HPDE6-E6E7 (cell line): ENCODE data around the gene CREBBP.

Experiments
- DNase-seq: peaks from one replicate; pipeline ENCODE4 v3.0.0; 2011; ENCODE audit warnings: missing footprints; ENCODE audit errors: extremely low spot score

Gene CREBBP

GRCh38 chr16:3736116-3736515 lies 144.4 kb downstream of the CREBBP start:
- no peak for DNase-seq

- no peak for DNase-seq
These were observed 145.0 kb downstream of the CREBBP start for GRCh38 chr16:3735541-3735940.

- no peak for DNase-seq
These were observed 145.7 kb downstream of the CREBBP start for GRCh38 chr16:3734758-3735221.

GRCh38 chr16:3734084-3734757 lies 146.3 kb downstream of the CREBBP start:
- DNase-seq, result no peak

- DNase-seq, result no peak
These were observed 148.3 kb downstream of the CREBBP start for GRCh38 chr16:3732171-3732570.

GRCh38 chr16:3731126-3731935 lies 149.2 kb downstream of the CREBBP start:
- no peak for DNase-seq

GRCh38 chr16:3730161-3731125 lies 150.1 kb downstream of the CREBBP start:
- no peak for DNase-seq

- DNase-seq, result no peak
These were observed 151.1 kb downstream of the CREBBP start for GRCh38 chr16:3729161-3730112.

- DNase-seq, result no peak
These were observed 151.9 kb downstream of the CREBBP start for GRCh38 chr16:3728424-3729160.

GRCh38 chr16:3727806-3728381 lies 152.6 kb downstream of the CREBBP start:
- DNase-seq, result no peak

GRCh38 chr16:3726021-3726687 lies 154.4 kb downstream of the CREBBP start:
- DNase-seq, result no peak

- DNase-seq, result no peak
These were observed 155.2 kb downstream of the CREBBP start for GRCh38 chr16:3725276-3725675.

- no peak for DNase-seq
These were observed 158.0 kb downstream of the CREBBP start for GRCh38 chr16:3722508-3722907.

- DNase-seq, result no peak
These were observed 160.1 kb downstream of the CREBBP start for GRCh38 chr16:3720418-3720817.

- no peak for DNase-seq
These were observed 161.9 kb downstream of the CREBBP start for GRCh38 chr16:3718628-3719027.

GRCh38 chr16:3718019-3718391 lies 162.5 kb downstream of the CREBBP start:
- no peak for DNase-seq

GRCh38 chr16:3717235-3718018 lies 163.1 kb downstream of the CREBBP start, which contains the start of gene TRAP1:
Gene TRAP1 (minus strand): TSS chr16:3717524. CDS start chr16:3717508, 16 bp downstream.
- DNase-seq, result peak; percentile 74

GRCh38 chr16:3716831-3717234 lies 163.7 kb downstream of the CREBBP start:
- DNase-seq, result peak; percentile 29
